Left renal pelvis (tissue), 4 donors: ENCODE data around the gene LRPAP1. TPM values are rescaled to one million over a fixed set of nuclear protein-coding genes. Genes with fewer than 3 reads are reported as not detected.

ENCODE experiments used
- DNase-seq, 4 donors: peaks; one replicate each; pipeline ENCODE4 v3.0.0-alpha.2; 2013; ENCODE audit warnings: low read depth in 4 of 4, low spot score in 3 of 4
- polyA plus RNA-seq, 4 donors: library from polyadenylated mRNA; unstranded; fragments of 120-200 nt; gene quantifications; one replicate each; pipeline ENCODE4 v1.2.1, GENCODE V29; 2013; ENCODE audit not compliant: insufficient read length in 4 of 4

LRPAP1 gene
- polyA plus RNA-seq, 4 donors = 113 to 264 (median 178) TPM

DNA sequence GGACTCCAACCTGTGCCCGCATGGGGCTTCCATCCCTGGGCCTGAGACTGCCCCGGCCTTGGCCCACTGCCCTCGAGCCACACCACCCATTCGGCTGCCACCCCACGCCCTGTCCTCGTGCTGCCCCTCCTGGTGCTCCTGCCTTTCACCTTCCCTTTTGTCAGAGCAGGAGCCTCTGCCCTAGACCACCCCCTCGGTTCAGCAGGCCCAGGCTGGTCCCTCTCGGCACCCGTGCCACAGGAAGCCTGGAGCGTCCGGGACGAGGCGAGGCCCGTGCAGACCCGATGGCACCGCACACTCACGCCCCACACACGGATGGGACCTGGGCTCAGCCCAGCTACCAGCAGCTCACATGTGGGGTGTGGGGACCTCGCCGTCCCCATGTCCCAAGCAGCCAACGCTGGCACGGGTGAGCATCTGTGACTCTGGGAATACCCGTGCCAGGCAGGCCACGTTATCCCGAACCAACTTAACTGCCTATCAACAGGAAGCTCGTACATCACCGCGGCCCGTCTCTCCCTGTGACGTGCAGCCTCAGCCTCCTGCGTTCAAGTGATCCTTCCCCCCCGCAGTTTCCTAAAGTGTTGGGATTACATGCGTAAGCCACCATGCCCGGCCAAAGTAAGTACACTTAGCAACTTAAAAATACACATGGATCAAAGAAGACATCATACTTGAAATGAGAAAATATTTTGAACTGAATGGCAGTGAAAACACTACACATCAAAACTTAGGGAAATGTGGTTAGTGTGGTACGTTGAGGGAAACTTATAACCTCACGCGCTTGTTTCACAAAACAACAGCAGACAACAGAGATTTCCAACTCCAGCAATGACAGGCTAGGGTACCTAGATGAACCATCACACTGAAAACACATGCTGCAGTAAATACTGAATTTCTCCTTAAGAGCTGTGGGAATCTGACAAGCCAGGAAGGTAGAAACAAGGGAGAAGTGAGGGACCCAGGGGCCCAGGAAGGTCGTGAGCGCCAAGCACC lies 29.0 kb downstream of the LRPAP1 start:
- DNase-seq = no peak

DNA sequence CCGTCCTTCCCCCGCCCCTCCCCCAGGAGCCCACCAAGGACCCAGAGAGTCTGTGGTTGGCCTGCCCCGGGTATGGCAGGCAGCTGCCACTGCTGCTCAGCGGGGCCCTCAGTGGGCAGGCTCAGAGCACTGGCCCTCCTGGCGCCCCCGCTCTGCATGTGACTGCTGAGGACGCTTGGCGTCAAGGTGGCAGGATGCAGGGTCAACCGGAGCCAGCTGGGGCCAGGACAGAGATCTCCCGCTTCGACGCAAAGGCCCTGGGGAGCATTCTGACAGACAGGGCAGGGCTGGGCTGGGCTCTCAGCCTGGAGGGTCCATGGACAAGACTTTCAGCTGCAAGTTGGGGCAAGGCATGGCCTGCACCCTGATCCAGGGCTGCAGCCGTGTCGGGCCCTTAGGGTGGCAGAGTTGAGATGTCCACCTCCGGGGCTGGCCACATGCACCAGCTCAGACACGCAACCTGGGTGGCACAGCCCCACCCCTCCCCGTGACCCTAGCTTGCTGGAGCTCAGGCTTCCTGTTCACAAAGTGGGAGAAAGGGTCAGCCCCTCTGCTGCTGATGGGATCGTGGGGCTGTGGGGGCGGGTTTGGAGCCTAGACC lies 30.3 kb downstream of the LRPAP1 start:
- DNase-seq = no peak

DNA sequence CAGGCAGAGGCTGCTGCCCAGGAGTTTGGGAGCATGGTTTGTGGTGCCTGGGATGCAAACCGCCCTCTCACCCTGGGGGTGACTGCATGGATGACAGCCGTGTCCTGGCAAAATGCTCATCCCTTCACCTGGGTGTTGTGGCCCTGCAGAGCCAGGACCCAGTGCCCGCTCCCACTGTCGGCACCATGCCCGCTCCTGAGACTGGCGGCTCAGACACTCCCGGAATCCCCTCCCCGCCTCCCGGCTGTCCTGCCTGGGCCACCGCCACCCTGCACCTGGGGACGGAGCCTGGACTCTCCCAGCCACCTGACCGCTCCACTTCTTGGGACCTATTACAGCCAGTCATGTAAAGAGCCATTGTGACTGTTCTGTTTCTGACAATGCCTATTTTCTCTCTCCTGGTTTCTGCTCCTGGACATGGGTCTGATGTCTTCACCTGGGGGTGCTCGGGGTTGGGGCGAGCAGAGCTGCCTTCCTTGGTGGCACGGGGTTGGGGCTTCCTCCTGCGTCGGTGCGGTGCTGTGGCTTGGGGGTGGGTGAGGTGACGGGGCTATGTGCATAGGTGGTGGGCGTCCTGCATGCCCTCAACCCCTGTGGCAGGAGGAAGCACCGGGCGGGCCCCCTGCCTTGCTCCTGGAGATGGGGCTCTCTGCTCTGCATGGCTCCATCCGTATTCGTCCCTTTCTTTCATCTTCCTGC lies 30.9 kb downstream of the LRPAP1 start:
- no peak for DNase-seq

DNA sequence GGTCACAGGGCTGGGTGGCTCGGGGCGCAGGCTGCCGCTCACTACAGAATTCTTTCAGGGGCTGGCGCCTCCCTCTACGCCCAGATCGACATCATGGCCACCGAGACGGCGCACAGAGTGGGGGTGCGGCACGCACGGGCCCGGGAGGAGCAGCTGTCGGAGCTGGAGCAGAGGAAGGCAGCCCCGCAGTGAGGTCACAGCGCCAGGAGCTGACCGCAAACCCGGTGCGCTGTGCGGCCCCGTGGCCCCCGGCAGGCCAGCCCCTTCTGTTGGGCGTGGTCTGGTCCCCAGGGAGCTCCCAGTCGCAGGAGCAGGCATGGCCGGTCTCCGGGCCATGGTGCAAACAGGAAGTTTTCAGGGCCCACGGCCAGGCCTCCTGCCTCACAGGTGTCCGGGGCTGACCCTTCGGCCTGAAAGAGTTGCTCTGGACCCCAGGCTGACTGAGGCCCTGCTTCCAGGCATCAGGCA lies 31.6 kb downstream of the LRPAP1 start:
- DNase-seq = no peak

DNA sequence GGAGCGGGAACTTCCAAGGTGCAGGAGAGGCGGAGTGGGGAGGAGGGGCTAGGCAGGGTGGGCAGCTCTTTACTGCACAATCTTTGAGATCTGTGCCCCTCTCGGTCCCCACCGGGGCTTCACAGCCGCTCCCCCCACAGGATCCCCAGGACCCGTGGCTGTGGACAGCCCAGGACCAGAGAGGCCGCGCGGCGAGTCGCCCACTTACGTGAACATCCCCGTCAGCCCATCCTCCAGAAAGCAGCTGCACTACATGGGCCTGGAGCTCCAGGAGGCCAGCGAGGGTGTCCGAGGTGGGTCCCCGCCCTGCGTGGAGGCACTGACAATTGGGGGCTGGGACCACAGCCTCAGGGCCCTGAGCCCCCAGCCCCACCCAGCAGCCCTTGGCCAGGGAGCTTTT lies 32.1 kb downstream of the LRPAP1 start:
- DNase-seq = no peak

DNA sequence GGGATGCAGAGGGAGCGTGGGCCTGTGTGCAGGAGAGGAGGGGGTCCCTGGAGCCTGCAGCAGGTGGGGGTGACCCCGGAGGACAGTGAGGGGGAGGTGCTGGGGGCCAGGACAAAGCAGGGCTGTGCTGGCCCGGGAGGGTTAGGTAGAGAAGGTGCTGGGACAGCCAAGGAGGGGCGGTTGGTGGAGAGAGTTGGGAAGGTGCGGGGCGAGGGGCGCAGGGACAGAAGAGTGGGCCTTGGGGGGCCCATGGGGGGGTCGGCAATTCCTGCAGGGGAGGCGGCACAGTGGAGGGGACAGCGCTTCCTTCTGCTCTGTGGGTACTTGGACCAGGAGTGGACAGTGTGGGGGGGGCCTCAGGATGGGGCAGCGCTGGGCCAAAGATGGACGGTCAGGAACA lies 32.5 kb downstream of the LRPAP1 start:
- DNase-seq = no peak

DNA sequence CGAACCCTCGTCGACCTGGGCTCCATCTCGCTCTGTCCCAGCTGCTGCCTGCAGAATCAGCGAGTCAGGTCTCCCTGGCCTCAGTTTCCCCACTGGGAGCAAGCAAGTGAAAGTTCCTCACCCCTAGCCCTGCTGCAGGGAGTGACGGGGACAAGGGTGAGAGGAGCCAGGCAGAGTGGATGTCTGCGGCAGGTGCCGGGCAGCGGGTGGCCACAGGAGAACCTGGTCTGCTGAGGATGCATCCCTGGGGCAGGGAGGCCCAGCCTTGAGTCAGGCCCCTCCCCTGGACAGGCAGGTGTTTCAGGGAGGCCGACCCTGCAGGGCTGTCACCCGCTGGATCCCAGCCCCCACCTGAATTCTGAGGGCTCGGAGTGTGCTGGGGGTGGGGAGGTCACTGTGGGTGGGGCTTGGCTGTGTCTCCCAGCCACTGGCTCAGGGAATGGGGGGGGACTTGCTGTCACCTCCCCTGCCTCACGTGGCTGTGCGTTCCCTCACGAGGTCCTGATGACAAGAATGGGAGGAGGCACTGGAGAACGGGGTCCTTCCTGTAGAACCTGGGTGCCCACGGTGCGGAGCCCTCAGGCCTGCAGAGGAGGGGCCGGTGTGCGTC lies 33.2 kb downstream of the LRPAP1 start:
- no peak for DNase-seq

DNA sequence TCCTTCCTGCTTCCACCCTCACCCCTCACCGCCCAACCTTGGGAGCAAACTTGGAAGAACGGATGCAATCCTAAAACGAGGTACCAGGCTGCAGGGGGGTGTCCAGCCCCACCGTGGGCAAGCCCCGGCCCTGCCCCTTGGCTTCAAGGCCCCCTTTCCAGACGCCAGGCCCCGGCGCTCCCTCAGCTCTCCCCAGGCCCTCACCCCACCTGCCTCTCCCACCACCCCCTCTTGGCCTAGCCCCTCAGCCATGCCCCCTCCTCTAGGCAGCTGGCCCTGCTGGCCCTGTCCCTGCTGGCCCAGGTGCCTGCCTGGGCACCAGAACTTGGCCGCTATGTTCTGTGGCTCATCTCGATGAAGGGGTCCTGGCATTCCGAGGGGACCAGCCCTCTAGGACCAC lies 33.8 kb downstream of the LRPAP1 start:
- no peak for DNase-seq

DNA sequence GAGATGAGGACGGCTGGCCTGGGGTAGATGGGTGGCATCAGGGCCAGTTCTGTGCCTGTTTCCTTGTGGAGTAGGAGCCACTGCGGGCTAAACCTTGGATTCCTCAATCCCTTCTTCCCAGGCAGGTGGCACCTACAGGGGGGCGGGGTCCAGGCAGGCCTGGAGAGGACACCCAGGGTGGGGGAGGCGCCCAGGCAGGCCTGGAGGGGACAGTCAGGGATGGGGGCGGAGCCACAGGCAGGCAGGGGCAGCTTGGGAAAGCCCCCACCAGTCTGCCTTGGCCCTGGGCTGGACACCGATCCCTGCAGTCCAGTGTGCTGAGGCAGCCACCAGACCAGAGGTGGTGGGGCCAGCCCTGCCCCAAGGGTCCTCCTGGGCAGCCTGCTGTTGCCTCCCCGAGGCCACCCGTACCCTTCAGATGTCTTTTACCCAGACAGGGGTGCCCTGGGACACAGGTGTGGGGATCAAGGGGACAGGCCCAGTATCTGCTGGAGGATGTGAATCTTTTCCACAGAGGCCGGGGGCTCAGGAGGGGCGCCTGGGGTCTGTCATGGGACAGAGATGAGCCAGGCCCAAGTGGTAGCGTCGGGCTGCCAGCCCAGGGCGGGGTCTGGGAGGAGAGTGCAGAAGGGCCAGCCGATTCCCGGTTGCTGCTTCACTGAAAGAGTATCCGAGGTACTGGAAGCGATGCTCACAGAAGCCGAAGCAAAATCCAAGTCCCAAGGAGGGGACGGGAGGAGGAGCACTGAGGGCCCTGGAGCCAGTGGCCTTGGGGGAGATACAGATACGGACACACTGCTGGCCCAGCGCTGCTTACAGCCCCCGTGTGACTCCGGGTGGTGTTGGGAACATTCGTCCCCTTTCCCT lies 34.5 kb downstream of the LRPAP1 start:
- DNase-seq = no peak

DNA sequence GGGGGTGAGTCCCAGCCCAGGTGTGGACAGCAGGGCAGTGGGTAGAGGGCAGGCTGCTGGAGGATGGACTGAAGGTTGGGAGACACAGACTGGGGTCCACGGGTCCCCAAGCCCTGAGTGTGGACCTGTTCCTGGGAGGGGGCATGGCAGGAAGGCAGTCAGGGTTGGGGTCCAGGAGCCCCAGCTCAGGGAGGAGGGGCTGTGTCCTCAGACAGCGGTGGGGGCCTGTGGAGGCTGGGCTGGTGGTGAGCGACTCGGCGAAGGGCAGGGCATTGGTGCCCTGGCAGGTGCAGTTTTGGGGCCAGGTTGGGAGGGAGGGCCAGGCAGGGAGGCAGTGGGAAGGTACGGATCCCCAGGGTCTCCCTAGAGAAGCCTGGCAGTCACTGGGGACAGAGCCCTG lies 35.1 kb downstream of the LRPAP1 start:
- DNase-seq = no peak

DNA sequence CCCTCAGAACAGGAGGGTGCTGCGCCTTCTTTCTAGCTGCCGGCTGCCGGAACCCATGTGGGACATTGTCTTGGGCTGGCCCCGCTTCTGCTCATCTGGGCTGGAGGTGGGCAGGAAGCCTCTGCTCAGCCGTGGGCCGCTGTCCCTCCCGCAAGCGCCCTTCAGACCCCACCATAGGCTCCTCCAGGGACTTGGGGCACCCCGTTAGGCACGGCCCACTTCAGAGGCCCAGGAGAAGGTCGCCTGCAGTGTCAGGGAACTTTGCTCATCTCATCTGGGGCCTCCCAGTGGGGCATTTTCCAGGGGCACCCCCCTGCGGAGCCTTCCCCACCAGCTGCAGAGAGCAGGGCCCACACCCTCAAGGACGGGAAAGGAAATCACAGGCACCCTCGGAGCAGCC lies 36.2 kb downstream of the LRPAP1 start:
- DNase-seq = no peak

DNA sequence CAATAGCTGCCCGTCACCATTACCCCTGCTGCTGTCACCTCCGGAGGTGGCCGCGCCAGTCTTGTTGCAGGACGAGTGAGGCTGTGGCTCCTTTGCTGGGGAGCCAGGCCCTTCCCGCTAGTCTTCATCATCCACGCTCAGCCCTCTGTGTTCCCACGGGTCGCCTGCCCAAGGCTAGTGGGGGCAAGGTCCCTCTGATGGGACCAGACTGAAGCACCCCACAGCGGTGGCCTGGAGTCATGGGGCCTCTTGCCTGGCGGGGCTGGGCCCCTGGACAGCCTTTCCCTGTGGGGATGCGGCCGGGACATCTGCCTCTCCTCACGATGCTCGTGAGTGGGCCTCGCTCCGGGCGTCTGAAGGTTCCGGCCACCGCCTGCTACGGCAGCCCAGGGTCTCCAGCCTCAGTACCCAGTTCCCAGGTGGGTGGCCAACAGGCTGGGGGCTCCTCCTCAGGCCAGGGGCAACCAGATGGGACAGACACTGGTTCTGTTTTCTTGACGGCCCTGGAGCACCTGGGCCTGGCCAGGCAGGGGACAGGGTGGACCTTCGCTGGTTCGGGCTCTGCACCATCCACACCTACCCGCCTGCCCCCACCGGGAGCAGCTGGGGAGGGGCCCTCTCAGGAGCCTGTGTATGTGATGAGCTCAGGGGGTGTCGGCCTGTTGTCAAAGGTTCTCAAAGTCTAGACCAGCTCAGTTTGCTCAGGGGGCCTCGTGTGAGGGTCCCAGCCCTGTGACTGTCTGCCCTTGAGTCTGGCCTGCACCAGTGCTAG lies 36.8 kb downstream of the LRPAP1 start:
- DNase-seq = no peak

DNA sequence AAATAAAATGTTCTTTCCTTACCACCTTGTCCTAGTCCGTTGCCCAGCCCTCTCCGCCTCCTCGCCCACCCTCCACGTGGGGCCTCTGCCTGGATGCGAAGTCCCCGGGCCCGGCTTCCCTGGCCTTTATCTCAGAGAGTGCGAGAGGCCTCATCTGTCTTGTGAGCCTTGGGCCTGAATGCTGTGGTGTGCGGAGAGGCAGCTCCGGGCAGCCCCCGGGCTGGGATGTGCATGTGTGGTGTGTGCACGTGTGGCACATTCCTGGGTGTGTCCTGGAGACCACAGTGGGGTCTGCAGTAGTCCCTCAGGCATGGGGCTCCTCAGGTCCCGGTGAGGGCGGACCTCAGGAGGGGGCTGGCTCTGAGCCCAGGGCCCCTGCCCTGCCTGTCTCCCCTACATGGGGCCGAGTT lies 37.8 kb downstream of the LRPAP1 start:
- DNase-seq = no peak

DNA sequence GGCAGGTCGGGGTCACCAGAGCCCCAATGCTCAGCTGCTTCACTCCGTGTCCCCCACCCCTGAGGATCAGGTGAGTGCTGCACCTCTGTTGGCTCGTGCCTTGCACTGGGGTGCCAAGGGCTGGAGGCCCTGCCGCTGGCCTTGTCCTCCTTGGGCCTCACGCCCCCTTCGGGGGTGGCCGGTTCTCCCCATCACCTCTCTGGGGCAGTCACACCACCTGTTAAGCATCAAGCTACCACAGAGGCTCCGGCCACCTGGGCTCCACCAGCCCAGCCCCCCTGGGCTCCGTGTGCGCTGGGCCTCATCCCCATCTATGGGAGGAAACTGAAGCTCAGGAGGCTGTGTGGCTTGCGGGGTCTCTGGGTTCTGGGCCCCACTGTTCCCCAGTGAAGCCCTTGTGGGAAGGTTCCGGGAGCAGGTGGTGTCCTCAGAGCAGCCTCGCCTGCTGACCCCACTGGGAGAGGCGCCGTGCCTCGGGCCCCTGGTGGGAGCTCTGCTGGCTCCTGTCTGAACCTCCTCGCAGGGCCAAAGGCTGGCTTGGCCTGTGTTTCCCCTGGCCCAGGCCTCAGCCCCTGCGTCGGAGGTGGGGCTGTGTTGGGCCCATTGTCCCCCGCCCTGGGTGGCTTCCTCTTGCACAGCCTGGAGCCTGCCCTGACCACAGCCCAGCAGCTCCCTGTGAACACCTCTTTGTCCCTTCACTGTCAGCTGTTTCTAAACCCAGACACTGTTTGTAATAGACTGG lies 38.3 kb downstream of the LRPAP1 start:
- no peak for DNase-seq

DNA sequence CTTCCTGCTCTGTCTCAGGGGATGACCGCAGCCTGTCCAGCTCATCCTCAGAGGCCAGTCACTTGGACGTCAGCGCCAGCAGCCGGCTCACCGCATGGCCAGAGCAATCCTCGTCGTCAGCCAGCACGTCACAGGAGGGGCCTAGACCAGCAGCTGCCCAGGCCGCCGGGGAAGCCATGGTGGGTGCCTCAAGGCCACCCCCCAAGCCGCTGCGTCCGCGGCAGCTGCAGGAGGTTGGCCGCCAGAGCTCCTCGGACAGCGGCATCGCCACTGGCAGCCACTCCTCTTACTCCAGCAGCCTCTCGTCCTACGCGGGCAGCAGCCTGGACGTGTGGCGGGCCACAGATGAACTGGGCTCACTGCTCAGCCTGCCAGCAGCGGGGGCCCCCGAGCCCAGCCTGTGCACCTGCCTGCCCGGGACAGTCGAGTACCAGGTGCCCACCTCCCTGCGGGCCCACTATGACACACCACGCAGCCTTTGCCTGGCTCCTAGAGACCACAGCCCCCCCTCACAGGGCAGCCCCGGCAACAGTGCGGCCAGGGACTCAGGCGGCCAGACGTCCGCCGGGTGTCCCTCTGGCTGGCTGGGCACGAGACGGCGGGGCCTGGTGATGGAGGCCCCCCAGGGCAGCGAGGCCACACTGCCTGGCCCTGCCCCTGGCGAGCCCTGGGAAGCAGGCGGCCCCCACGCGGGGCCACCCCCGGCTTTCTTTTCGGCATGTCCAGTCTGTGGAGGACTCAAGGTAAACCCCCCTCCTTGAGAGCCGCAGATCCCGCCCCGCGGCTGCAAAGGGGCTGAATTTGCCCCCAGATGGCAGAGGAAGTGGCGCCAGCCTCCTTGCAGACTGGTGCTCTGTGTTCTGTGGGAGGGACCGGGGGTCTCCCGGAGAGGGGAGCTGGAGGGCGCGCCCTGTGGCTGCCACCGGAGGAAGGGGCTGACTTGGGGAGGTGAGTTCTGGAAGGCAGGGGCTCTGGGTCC lies 39.2 kb downstream of the LRPAP1 start:
- DNase-seq = no peak

DNA sequence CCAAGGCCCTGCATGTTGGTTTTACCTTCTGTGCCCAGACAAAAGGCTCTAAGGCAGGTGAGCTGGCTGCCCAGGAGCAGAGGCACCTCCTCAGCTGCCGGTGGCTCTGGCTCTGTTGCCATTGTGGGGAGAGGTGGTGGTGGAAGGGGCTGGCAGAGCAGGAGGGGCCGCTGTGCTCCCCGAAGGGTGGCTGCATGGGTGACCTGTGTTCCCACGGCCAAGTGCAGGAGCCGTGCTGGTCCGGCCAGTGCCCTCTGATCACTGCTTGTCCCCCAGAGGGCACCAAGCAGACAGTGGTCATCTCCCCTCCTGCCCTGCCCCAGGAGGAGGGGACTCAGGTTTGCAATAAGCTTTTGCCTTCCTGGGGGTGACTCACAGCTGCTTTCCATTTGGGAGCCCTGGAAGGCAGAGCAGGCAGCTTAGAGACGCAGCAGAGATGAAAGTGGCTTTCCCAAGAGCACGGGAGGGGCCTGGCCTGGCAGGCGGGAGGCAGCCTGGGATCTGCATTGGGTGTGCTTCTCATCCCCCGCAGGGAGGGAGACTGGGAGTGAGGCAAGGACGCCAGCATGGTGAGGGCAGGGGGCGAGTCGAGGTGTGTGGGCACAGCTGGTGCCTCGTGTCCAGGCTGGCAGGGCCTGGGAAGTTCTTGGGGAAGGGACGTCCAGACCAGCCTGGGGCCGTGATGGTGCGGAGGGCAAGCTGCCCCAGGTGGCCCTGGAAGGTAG lies 40.4 kb downstream of the LRPAP1 start:
- DNase-seq = no peak
